ENCODE results near the gene ZFP64. TPM values are rescaled to one million over a fixed set of nuclear protein-coding genes. Genes with fewer than 3 reads are reported as not detected.

The ZFP64 gene
- 16.9 TPM for total RNA-seq

GRCh38 chr20:52191132-52191915 lies at the start of gene ZFP64:
Gene ZFP64 (minus strand): TSS chr20:52191779. CDS start chr20:52191636, 143 bp downstream.

